ENCODE results near the gene KCNK16. TPM values are rescaled to one million over a fixed set of nuclear protein-coding genes. Genes with fewer than 3 reads are reported as not detected.

KCNK16 gene
- total RNA-seq, 4 donors from 2014 or later: not detected

DNA sequence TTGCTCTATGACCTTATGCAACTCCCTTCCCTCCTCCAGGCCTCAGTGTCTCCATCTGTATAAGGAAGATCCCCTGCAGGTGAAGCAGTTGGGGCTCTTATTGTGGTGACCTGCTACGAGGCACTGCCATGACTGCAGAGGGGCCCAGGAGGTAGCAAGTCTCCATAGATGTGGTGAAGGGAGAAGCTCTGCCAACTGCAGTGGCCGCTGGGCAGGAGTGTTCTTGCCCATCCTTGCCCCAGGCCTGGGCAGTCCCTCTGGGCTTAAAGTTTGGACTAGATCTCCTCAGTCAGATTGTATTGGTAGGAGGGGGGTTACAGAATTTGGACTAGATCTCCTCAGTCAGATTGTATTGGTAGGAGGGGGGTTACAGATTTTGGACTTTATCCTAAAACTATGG lies 20.5 kb downstream of the KCNK16 start:
- Histone ChIP-seq H3K9me3 (no peaks in the 10 kb centered on the region), H3K27me3 (no peaks in the 10 kb centered on the region), H3K4me3 (no peak overlapping the region), H3K36me3 (no peaks in the 10 kb centered on the region), H3K27ac (no peak overlapping the region), H3K4me1 (no peaks in the 10 kb centered on the region)
- intact Hi-C loops (cut with DNase I; ENCODE audit: low total_unique reads): no loop called here
- TF ChIP-seq POLR2A (IDR thresholded peaks at IDR 0.05): no peak
- TF ChIP-seq, protein P1, sequence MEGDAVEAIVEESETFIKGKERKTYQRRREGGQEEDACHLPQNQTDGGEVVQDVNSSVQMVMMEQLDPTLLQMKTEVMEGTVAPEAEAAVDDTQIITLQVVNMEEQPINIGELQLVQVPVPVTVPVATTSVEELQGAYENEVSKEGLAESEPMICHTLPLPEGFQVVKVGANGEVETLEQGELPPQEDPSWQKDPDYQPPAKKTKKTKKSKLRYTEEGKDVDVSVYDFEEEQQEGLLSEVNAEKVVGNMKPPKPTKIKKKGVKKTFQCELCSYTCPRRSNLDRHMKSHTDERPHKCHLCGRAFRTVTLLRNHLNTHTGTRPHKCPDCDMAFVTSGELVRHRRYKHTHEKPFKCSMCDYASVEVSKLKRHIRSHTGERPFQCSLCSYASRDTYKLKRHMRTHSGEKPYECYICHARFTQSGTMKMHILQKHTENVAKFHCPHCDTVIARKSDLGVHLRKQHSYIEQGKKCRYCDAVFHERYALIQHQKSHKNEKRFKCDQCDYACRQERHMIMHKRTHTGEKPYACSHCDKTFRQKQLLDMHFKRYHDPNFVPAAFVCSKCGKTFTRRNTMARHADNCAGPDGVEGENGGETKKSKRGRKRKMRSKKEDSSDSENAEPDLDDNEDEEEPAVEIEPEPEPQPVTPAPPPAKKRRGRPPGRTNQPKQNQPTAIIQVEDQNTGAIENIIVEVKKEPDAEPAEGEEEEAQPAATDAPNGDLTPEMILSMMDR (IDR thresholded peaks at IDR 0.05): no peak
- DNase-seq: no peak

GRCh38 chr6:39301606-39302005 lies 20.9 kb downstream of the KCNK16 start:
- Histone ChIP-seq H3K4me3 (no peak overlapping the region), H3K9me3 (no peaks in the 10 kb centered on the region), H3K27me3 (no peaks in the 10 kb centered on the region), H3K36me3 (no peaks in the 10 kb centered on the region), H3K27ac (no peak overlapping the region), H3K4me1 (no peaks in the 10 kb centered on the region)
- TF ChIP-seq, protein P1 (IDR thresholded peaks at IDR 0.05): no peak
- no peak for TF ChIP-seq POLR2A (IDR thresholded peaks at IDR 0.05)
- no peak for DNase-seq
- intact Hi-C loops (cut with DNase I; ENCODE audit: low total_unique reads): no loop called here

- Histone ChIP-seq H3K36me3 (no peaks in the 10 kb centered on the region), H3K9me3 (no peaks in the 10 kb centered on the region), H3K27me3 (no peaks in the 10 kb centered on the region), H3K27ac (no peak overlapping the region), H3K4me1 (no peaks in the 10 kb centered on the region), H3K4me3 (no peak overlapping the region)
- DNase-seq: no peak
- intact Hi-C loops (cut with DNase I; ENCODE audit: low total_unique reads): no loop called here
- TF ChIP-seq, protein P1 (IDR thresholded peaks at IDR 0.05): no peak
Measured at GRCh38 chr6:39300739-39301138, 21.8 kb downstream of the KCNK16 start.

DNA sequence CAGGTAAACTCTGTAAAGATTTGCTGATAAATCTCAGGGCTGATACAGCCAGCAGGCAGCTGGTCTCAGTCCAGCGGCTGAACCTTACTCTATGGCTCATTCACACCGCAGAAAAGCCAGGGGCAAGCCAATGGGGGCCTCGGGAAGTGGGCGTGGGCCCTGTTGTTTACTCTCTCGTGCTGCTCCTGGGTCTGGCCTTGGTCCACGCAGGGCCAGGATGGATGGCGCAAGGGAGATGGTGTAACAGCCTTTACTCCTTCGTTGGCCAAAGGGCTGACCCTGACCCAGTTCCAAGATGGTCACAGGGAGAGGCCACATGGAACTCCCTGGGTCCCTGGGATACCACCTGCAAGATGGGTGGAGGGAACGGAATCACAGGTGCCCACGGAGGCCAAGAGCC lies 24.4 kb downstream of the KCNK16 start:
- Histone ChIP-seq H3K27ac (no peak overlapping the region), H3K4me1 (no peaks in the 10 kb centered on the region), H3K4me3 (no peak overlapping the region), H3K36me3 (no peaks in the 10 kb centered on the region), H3K27me3 (no peaks in the 10 kb centered on the region), H3K9me3 (no peaks in the 10 kb centered on the region)
- intact Hi-C loops (cut with DNase I; ENCODE audit: low total_unique reads): no loop called here
- DNase-seq: no peak
- TF ChIP-seq, protein P1 (IDR thresholded peaks at IDR 0.05): no peak
- no peak for TF ChIP-seq POLR2A (IDR thresholded peaks at IDR 0.05)

GRCh38 chr6:39296745-39297640 lies 25.5 kb downstream of the KCNK16 start:
- peak in 1 of 2 donors; percentile 26 for DNase-seq
- Histone ChIP-seq H3K4me3 (no peak overlapping the region), H3K4me1 (no peaks in the 10 kb centered on the region), H3K36me3 (no peaks in the 10 kb centered on the region), H3K27me3 (no peaks in the 10 kb centered on the region), H3K27ac (no peak overlapping the region), H3K9me3 (no peaks in the 10 kb centered on the region)
- no peak for TF ChIP-seq POLR2A (IDR thresholded peaks at IDR 0.05)
- TF ChIP-seq, protein P1 (IDR thresholded peaks at IDR 0.05): no peak
- intact Hi-C loops (cut with DNase I; ENCODE audit: low total_unique reads): no loop called here
